GM19452 (cell line): Measurements from ENCODE around the gene PRKCZ.

Experiments used
- ATAC-seq: cut with Tn5 transposase; IDR thresholded peaks from one replicate; pipeline ENCODE4 v1.9.1; 2021; ENCODE audit not compliant: unreplicated experiment

PRKCZ gene

DNA sequence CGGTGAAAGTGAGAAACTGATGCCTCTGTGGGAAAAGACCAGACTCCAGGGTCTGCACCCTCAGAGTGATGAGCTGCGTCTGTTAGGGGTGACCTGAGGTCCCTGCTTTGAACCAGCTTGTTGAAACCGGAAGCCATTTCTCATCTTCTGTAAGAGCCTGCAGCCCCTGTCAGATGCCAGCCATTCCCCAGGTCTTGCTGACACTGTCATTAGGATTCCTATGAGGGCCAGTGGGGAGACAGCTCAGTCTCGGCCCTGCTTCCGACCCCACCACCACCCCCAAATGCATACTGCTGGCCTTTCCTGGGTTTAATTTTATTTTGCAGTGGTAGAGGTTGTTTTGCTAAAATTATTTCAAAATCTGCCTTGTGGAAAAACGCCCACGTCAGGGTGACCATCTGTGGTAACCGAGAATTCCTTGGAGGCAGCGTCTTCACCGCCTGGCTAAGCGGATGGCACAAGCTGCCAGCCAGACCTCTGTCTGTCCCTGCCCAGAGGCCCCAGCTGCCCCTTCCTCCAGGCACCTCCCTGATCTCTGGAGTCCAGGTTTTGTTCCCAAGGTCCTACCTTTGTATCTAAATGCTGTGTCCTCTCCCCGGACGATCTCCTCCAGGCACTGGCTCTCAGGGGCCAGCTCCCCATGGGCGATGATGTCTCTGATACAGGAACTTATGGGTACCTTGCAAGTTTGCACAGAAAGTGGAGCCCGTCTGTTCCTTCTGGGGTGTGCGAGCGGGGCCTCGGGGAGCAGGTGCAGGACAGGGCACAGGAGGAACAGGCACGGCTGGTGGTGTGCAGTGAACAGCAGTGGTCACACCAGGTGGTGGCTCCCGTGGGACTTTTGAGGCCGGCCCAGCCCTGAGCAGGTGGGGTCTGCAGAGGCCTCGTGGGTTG, 49.9 kb downstream of the PRKCZ start:
- no peak for ATAC-seq

DNA sequence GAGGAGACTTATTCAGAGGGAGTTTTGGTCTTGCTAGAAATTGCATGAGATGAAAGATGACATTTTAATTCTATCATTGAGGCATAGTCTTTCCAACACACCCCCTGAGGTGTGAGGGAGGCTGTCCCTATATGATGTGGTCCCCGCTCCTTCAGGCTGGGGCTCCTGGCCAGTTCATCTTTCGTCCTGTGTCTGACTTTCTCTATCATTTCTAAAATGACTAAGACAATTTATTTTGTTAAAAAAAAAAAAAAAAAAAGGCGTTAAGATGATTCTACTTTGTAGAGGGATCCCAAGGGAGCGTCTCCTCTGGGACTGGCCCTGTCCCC, 50.5 kb downstream of the PRKCZ start:
- no peak for ATAC-seq

DNA sequence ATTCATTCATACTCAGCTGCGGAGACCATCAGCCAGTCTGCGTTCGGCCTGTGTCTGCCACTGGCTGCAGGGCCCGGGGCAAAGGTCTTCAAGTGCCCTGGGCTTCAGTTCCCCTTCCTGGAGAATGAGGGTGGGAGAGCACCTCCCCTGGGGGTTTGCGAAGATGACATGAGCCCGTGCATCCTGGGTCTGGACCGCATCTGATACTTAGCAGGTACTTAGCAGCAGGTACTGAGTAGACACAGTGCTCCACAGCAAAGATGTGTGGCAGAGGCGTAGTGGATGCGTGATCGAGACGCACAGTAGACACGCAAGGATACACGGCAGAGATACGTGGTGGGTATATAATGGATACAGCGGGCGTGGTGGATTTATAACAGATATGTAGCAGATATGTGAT, 51.3 kb downstream of the PRKCZ start:
- no peak for ATAC-seq

DNA sequence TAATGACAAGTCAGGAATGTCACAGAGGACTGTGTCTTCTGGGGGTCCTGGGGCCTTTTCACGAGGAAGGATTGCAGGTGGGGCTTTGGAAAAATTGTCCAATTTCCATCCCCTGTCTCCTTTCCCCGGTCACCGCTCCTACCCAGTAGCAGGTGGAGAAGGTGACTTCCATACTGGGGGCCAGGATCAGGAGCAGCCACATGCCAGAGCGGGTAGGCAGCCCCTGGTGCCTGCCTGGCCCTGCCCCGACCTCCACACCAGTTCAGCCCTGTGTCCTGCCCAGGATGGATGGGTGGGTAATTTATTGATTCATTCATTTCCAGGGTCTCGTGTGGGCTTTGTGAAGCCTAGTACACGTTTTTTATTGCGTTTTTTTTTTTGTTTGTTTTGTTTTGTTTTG, 51.7 kb downstream of the PRKCZ start:
- no peak for ATAC-seq

DNA sequence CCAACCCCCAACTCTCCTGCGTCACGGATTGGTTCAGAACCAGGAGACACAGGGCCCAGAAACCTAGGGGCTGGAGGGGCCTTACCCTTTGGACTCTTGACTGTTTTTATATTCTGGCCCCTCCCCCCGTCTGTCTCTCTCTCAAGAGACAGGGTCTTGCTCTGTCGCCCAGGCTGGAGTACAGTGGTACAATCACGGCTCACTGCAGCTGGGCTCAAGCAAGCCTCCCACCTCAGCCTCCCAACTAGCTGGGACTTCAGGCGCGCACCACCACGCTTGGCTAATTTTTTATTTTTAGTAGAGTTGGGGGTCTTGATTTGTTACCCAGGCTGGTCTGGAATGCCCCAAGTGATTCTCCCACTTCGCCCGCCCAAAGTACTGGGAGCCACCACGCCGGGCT, 52.5 kb downstream of the PRKCZ start:
- ATAC-seq = no peak

DNA sequence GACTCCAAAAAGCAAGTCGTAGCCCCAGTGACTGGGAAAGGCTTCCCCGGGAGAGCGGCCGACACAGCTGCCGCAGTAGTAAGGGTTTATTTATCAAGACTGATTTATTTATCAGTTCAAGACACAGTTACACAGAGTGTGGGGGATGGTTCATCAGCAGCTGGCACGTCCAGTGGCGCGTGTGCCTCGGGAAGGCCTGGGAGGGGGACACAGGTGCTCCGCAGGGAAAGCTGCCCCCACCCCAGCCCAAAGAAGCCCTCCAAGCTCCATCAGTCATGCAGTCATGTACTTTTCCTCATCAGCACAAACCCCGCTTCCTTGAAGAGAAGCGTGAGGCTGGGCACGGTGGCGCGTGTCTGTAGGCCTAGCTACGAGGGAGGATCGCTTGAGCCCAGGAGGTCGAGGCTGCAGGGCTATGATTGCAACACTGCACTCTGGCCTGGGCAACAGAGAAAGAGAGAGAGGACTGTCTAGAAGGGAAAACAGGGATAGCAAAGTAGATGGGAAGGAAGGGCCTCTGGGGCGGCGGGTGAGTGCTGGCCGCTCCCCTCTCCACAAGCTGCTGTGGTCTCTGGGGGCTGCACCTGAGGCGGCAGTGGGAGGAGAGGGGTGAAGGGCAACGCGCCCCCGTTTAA, 53.2 kb downstream of the PRKCZ start:
- ATAC-seq = no peak

DNA sequence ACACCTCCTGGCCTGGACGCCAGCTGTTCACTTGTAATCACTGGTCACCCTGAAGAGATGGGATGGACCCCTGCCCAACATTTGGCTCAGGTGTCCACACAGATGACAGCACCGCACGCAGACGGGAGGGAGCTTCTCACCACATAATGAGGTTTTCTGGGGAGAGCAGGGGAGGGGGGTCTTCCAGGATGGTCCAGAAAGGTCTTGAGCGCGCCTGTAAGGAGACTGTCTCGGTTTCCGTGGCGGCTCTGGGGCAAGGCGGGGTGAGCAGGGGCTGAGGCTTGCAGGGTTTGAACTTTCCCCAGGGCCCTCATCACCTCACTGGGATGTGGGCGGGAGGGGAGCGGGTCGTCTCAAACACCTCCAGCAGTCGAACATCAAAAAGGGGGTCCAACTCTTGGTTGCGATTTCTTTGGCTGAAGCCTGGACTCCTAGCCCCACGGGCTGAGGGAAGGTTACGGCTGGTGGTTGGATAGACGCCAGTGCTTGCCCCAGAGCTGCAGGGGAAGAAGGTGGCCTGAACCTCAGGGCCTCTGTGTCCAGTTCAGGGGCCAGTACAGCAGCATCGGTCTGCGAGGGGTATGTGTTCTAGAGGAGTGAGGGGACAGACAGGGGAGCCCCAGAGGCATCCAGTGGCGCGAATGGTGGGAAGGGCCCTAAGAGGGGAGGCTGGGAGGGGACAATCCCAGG, 53.8 kb downstream of the PRKCZ start:
- ATAC-seq = no peak

DNA sequence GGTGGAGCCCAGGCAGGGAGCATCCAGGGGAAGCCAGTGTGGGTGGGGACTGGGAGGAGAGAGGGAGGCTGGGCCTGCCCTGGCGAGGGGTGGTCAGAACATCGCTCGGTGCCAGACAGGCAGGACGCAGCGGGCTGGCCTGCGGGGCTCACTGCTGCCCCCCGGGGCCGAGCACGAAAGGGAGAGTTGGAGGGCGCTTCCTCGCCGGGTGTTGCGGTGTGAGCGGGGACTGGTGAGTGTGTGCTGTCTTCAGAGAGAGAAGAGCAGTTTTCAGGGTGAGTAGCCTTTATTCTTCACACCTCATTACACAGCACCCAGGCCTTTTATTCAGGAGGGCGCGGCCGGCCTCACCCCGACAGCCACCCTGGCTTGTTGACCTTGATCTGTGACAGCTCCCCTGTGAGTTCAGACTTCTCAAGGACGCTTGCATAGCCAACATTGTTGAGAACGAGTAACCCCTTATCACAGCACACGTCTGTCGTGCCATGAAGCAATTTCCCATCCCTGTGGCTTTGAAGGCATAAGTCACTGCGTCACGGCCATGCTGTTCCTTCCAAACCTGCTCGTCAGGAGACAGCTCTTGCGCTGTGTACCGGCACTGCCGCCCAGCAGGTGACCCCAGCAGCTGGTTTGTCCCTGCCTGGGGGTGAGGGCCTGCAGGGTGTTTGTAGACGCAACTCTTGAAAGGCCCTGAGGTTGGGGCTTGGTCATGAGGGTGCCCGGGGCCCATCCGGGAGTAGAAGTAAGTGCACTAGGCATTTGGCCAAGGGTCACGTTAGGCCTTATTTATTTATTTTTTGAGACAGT, 54.6 kb downstream of the PRKCZ start:
- ATAC-seq = no peak

DNA sequence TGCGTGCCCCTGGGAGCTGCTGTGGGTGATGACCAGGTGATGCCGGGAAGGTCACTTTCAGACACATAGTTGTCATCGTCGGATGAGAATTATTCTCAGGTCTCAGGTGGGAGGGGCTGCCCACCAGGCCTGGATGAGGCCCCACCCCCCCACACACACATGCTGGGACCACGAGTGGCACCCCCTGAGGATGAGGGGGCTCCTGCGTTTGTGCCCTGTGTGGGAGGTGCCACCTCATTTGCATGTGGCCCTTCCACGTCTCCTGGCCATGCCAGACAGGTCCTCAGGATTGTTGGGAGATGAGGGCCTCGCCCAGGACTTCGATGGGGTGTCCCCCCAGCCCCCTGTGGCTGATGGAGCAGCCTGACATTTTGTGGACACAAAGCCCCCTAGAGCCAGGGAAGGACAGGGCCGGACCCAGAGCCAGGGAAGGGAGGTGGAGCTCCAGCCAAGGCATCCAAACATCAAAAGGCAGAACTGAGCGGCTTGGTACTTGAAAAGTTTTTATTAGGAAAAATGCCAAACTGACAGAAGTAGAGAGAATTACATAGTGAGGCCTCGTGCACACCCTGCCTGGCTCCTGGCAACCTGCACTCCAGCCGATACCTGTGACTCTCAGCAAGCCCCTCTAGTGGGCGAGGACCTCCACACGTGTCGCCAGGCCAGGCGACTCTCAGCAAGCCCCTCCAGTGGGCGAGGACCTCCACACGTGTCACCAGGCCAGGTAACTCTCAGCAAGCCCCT, 55.7 kb downstream of the PRKCZ start:
- ATAC-seq = no peak

DNA sequence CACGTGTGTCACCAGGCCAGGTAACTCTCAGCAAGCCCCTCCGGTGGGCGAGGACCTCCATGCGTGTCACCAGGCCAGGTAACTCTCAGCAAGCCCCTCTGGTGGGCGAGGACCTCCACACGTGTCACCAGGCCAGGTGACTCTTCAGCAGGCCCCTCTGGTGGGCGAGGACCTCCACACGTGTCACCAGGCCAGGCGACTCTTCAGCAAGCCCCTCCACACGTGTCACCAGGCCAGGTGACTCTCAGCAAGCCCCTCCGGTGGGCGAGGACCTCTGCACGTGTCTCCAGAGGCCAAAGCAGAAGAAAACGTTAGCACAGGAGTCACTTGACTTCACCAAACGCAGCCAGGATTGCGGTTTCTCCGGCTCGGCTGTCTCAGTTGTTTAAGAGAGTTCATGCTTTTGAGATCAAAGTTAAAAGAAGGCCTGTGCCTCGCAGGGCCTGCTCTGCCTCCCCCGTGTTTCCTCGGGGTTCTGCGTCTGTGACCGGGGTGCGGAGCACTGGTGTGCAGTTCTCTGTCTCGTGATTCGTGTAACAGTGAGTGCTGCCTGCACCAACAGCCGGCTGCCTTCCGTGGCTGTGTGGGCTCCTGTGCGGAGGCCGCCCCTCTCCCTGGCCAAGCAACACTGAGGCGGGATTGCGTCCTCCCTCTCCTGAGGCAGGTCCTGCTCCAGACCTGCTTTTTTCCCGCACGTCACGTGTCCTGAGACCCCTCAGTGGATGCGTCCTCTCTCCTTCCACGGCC, 56.6 kb downstream of the PRKCZ start:
- no peak for ATAC-seq

DNA sequence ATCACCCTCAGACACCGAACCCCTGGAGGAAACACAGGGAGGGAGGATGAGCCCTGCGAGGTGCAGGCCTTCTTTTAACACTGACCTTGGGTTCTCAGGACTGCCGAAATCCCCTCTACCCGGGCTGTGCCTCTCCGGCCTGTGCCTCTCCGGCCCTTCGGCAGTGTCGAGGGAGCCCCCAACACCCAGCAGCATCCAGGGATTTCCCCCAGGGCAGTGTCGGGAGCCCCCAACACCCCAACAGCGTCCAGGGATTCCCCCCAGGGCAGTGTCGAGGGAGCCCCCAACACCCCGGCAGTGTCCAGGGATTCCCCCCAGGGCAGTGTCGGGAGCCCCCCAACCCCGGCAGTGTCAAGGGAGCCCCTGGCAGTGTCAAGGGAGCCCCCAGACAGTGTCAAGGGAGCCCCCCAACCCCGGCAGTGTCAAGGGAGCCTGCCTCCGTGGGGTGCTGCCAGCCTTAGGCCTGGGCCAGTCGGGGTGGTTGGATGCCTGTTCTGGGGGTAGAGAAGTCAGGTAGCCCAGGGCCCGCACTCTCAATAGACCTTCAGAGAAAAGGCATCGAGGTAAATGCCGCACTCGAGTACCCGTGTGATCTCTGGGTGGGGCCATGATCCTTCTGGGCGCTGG, 57.5 kb downstream of the PRKCZ start:
- no peak for ATAC-seq

DNA sequence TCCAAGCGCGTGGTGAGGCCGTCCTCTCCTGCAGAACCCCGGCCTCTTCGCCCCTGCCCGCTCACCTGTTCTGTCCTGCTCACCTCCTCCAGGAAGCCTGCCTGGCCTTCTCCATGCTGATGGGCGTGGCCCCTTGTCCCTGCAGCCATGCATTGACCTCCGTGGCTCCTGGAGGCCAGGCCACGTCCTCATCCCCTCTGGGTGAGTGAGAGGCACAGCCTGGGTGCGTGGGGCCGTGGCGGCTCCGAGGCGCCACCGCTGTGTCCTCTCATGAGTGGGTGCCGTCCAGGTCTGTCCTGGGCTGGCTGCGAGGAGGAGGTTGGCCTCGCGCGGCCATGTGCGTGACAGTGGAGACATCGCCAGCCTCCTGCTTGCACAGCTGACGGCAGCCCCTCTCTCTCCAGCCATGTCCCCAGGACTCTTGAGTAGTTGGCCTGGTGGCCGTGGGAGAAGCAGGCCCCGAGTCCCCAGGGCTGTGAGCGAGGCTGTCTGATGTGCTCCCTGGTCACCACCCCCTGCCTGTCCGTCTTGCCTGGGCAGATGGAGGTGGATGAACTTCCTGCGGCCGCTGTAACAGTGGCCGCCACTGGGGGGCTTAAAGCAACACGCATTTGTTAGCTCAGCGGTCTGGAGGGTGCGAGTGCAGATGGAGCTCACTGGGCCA, 58.1 kb downstream of the PRKCZ start:
- no peak for ATAC-seq

DNA sequence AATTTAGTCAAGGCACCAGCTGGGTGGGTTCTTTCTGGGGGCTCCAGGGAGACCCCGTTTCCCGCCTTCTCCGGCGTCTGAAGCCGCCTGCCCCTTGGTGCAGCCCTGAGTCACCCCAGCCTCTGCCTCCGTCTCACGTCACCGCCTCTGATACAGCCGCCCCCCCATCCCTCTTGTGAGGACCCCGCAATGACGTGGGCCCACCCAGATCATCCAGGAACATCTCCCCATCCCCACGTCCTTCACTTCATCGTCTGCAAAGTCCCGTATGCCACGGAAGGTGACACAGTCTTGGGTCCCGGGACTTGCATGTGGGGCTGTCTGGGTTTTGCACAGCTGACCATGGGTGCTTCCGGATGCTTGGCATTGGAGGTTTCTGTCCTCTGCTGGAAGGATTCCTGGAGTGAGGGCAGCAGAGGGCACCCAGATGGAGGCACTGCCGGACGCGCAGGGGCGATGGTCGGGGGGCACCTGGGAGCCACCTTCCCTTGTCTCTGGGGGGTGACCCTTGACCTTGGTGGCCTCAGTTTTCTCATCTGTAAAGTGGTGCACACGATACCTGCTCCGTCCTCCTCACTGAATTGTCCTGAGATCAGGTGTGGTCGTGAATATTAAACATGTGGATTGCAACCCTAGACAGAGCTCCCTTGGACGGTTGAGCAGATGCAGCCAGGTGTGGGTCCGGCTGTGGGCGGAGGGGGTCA, 58.8 kb downstream of the PRKCZ start:
- ATAC-seq = no peak

DNA sequence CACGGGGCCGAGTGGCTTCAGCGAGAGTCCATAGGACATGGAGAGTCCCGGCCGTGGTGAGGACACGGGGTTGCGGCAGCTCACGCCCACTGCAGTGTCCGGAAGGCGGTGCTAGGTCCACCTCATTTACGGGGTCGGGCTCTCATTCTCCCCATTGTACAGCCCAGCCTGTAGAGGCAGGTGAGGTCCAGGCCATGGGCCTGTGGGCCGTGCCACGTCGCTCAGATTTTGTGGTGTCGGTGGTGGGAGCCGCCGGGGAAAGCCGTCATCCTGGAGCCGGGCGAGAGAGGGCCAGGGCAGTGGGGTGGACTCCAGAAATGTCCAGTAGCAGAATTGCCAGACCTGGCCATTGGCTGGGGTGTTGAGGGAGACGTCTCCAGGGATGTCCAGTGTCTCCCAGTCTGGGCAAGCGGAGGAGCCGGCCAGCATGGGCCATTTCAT, 59.4 kb downstream of the PRKCZ start:
- no peak for ATAC-seq

DNA sequence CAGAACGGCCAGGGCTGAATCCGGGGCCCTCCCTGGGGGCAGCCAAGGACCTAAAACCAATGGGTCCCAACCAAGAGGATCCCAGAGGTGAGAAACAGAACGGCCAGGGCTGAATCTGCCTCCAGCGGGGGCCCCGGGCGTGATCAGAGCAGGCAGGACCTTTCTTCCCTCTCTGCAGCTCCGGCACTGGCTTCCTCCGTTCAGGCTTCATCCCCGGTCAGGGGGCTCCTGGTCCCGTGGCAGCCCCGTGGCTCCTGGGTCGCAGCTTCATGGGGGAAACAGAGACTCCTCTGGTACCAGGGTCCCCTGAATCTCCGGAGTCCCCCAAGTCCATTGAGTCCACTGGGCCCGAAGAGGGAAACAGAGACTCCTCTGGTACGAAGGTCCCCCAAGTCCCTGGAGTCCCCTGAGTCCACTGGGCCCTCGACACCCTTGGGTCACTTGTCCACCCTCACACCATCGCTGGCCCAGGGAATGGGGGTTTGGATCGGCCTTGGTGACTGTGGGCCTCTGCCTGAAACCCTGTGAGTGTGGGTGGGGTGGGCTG, 60.1 kb downstream of the PRKCZ start:
- no peak for ATAC-seq

DNA sequence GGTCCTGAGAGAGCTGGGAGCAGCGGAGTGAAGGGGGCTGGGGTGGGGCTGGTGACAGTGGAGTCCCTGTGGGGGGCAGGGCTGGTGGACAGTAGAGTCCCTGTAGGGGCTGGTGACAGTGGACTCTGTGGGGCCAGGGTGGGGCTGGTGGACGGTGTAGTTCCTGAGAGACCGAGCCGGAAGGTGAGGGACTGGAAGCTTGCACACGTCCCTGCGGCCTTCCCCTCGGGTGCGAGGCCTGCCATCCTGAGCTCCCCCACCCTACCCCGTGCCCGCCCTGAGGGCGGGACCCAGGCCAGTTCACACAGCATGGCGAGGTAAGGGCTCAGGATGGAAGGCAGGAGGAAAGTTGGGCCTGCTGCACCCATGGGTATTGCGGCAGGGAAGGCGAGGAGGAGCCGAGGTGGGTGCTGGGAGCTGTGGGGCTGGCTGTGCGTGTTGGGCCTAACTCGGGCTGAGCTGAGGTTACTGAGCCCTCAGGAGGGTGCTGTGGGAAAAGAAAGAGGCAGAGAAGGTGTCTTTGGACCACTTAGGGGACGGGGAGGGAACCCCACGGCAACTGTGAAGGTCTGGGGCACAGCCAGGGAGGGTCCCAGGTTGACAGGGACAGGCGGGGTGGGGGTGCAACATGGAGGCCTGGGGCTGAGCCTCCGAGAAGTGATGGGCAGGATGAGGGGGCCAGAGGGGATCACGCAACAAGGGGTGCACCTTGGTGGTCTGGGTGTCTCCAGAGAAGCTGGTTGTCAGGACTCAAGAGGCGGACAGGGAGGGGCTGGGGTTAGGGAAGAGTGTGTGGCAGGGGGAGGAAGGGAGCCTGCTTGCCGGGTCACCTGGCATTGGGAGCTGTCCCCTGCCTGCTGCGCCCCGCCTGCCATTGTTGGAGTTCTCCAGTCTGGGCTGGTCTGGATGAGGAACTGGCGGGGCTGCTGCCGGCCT, 60.8 kb downstream of the PRKCZ start:
- ATAC-seq = no peak

DNA sequence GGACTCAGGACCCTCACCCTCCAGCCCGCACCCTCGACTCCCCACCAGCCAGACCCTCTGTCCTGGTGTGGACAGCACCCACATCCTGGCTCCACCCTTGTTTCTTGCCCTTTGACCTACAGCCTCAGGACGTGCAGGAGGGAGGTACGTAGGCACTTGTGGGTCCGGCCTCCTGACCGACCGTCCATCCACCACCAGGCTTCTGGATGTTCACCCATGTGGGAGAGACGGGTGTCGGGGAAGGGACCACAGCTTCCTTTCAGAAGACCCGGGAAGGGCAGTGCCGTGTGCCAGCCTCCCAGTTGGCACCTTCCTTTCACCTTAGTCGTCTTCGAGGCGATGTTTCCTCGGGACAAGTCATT, 61.4 kb downstream of the PRKCZ start:
- ATAC-seq = no peak
